Activated T-cell treated with anti-CD3 and anti-CD28 coated beads for 1 hour (primary cell): ENCODE data around the gene CCNY.
"Not testable (repeated sequence)": the region's sequence is repeated elsewhere in the genome, so short reads cannot be mapped to it uniquely, and the experiment has no call there.

Source experiments
- DNase-seq: peaks from one replicate; pipeline ENCODE4 v3.0.0-alpha.2; 2020; ENCODE audit warnings: low read depth

CCNY gene

DNA sequence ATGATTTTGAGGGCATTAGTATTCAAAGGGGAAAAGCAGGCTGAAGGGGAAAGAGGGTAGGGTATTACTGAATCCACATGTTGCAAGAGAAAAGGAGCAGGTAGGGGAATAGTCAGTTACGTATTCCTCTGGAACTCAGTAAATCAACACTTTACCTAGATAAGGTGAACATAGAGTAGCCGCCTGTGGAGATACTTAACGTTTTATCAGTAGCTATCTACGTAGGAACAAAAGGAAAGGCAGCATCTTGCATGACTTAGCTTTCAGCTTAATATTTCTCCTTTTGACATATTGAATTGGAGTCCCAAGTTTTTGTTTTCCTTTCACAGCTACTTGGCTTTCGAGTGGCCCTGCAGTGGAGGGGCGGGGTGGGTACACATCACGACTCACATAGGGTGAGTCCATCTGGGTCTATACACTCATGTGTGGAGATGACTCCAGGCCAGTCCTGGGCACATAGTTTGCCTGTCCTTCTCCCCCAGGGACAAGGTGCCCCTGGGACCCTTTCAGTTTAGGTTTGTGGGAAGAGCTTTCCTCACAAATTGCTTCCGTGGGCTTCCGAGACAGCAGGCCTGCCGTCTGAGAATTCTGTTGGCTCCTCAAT, 48.1 kb downstream of the CCNY start:
- DNase-seq: no peak

DNA sequence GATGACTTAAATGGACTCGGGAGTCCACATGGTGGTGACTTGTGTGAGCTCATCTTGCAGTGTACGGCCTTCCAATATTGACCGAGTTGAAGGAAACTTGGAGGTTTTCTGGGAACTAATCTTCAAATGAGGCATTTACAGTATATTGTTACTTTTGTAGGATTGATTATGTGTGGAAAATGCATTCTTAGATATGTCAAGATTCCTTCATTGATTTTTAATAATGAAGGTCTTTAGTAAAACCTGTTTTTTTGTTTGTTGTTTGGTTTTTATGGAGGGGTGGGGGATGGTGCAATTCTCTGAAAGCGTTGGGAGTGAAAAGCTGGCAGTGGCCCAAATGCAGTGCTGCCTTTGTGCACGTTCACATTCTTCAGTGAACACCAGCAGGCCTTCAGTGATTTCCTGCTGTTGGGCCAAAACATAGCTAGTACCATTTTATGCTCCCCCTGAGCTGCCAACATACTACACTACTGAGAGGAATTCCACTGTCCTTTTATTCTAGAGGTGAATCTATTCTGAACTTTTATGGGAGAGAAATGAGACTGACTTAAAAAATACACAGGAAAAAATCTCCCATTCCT, 50.4 kb downstream of the CCNY start:
- no peak for DNase-seq

DNA sequence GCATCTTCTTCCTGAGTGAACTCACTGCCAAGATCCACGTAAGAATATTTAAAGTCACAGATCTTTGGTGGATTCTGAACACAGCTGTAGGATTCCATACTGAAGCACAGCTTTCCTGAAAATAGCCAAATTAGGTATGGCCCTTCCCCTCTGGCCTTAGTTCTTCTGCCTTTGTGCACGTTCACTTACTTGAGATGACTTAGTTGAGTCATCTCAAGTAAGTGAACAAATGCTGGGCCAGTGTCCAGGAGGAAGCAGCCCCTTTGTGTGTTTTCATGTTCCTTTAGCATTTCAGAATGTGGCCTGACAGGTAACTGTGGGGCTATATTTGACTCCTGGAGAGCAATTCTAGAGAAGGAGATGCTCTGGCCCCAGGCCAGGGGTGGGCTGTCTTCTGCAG, 51.5 kb downstream of the CCNY start:
- DNase-seq: no peak

DNA sequence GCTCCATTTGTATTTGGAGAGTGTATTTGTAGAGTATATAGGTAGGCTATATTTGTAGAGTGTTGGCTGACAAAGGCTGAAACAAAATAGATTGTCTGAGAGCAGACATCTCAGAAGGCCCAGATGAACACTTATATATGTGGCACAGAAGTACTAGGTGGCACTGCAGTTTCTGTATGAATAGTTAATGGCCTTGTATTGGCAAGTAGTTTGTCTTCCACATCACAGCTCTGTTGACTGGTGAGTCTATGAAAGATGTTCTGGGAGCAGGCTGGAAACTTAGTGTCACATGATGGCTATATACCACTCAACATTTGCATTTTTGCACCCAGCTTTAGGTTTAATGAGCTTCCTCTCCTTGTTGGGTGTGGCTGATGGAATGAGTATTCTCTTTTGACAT, 51.9 kb downstream of the CCNY start:
- no peak for DNase-seq

DNA sequence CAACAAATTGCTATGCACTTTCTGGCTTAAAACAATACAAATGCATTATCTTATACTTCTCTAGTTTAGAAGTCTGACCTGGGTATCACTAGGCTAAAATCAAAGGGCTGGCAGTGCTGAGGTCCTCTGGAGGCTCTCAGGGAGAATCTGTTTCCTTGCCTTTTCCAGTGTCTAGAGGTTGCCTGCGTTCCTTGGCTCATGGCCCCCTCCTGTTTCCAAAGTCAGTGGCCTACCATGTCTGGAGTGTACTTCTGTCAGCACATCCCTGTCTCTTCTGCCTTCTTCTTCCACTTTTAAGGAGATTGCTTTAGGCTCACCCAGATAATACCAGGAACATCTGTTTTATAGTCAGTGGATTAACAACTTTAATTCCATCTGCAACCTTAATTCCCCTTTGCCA, 52.4 kb downstream of the CCNY start:
- DNase-seq: no peak

DNA sequence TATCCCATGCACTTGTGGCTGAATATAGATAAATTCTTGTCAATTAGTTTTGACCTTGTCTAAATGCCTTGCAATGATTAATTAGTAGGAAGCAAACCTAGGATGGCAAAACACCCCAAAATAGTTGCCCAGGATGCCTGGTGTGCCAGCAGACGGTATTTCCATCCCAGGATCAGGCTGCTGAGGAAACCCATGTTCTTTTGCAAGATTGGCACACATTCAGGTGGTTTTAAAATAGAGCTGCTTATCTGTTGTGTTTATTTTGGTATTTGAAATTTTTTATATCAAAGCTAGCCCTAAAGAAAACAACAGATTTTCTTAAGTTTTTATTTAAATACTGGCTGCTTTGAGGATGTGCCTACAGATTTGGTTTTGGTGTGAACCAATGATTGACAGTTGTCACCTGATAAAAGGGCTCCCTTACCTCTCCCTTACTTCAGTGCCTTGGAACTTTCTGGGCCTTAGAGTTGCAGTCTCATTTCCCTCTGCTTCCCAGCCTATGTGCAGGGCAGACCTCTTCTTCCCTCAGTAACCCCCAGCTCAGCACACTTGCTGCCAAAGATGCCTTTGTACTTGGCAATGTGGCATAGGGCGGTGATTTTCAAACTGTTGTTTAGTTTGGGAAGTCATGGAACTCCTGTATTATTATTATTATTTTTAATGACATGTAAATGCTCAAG, 54.0 kb downstream of the CCNY start:
- no peak for DNase-seq

DNA sequence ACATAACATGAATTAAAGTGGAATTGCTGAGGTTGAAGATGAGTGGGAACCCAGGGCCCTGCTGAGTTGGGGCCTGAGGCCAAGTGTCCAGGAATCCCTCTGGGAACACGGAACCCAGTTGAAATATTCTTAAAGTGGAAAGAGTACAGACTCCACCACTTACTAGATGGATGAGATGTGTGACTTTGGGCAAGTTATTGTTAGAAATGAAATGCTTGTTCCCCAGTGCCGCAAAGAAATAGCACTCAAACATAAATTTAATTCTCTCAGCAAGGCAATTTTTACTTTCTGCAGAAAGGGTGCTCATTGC, 54.5 kb downstream of the CCNY start:
- DNase-seq: no peak

DNA sequence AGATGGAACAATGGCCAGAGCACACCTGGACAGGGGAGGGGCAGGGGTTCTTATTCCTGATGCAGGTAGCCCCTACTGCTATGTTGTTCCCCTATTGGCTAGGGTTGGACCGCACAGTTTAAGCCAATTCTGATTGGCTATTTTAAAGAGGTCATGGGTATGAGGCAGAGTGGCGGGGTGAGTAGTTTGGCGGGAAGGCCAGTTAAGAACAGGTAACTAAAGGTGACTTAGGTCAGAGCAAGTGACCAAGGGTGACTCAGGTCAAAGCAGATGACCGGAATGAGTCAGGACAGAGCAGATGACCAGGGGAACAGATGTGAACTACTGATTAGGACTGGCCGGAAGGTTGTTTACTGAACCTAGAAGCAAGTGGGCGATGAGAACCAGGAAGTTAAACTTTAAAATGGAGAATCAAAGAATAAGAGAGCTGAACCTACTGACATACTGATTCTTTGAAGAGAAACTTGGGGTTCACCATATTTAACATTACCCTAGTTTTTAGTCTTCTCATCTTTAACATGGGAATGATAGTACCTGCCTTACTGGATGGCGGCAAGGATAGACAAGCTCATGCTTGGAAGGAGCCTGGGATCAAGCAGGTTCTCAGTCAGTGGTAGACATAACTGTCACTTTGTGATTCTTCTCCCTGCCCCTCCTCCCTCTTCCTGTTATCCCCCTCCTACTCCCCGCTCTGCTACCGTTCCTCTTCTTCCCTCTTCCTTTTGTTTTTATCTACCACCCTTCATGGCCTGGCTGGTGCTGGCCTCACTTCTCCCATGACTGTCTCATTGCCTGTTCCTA, 55.0 kb downstream of the CCNY start:
- DNase-seq: no peak

DNA sequence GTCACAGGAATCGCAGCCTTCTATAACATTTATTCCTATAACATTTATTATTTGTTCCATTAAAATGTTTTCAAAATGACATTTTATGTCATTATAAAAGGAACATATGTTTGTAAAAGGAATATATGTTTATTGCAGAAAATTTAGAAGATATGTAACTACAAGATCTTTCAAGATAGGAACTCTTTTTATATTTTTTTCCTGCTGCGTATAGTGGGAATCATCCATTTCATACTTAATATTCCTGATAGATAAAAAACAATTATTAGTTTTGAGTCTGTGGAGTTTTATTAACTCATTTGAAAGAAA, 55.6 kb downstream of the CCNY start:
- DNase-seq: no peak

DNA sequence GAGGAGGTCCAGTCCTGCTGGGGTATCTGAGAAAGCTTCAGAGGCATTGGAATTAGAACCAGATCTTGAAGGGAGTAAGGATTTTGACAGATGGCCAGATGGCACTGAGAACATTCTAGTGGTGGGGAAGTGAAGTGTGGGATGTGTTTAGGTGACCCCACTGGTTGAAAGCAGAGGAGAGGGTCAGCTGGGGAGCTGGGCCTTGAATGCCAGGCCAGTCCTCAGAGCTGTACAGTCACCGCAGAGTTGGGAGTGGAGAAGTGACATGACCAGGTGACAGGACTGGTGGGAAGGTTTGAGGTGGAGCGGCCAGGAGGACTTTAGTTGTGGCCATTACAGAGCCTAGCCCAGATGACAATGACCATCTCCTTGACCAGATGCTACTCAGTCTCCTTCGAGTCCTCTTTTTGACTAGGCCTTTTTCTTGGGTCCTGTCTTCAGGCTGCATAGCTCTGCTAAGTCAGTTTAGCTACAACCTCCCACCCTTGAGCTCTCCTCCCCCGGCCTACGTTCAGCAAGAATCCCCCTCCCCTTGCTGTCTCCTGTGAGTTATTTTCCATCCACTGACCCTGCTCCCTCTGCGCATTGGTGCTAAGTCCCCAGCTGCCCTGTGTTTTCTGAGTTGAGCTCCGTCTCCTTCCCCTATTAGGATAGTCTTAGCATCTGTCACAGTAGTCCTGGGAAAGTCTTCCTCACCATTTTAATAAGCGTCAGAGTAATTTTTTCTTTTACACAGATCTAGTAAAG, 56.3 kb downstream of the CCNY start:
- no peak for DNase-seq

DNA sequence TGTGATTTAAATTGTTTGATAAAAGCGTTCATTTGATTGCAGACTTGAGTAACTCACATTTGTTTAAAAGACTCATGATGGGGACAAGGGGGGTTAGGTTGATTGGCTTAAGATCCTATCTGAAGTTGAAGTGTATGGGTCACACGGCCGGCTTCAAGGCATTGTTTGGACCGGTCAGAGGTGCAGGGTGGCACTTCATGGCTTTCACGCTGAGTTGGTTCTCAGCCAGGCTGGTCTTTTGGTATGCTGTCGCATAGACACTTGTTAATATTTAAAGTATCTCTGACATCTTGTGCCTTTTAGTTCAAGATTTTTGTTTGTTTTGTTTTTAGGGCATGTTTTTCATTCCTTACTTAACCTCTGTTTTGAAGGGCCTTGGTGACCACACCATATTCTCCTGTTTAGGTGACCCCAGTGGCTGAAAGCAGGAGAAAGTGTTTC, 58.1 kb downstream of the CCNY start:
- DNase-seq: no peak

DNA sequence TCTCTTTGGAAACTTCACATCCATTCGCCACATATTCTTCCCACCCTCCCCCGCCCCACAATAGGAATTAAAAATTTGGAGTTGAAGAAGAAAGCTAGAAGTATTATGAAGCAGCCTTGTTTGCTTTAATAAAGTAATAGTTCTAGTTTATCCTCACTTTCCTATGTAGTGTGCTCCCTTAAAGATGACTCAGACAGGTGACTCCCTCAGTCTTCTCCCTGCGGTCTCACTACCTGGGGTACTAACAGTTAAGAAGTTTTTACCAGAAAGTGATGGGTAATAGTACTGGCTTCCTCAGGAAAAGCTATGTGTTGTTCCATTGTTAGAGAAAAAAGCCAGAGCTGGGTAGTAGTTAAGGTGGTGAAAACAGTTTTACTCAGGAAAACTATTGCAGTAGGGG, 58.6 kb downstream of the CCNY start:
- DNase-seq: no peak

DNA sequence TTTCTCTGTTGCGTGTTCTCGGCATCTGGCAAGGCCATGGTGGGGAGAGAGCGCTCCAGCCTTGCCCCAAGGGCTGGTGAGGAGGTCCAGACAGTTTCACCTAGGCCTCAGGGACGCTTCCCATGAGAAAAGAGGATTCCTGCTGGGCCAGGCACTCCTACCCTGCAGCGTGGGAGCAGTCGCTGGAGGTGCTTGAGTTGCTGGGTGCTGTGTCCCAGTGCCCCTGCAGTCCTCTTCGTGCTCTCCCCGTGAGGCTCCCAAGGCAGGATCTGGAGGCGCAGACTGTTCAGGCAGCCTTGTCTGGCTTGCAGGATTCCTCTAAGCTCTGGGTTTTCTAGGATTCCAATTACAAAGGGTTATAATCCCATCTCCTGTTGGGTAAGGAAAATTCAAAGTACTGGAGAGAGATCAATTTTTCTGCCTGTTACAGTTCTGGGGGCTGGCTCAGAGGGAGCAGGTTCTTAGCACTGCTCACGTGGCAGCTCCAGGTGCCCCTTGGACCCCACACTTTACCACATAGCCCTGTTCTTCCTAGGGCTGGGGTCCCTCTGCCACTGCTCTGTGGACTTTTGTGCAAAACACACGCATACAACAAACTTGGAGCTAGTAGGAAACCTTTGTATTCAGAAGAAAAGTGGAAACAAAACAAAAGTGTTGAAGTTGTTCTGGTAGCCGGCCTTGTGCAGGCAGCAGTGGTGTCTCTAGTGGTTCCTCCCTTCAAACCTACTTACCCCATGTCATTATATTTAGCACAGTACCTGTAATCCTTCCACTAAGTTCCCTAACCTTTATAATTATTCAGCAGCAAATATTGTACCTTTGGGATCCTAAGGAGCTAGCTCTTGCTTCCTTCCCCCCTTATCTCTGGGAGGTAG, 60.5 kb downstream of the CCNY start:
- no peak for DNase-seq

DNA sequence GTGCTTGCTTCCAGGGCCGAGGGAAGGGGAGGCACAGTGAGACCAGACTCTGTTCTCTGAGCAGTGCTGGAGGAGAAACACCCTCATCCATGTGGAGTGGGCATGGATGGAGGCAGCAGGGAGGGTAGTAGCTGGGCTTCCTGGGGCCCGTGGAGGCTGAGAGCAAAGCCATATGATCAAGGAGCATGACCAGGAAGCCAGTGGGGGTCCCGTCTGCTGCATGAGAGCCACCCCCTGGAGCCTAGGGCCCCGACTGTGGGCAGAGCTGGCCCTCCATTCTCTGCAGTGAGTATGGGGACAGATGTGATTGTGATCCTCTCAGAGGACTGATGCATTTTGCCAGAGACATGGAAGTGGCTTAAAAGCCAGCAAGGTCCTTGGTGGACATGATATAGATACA, 61.6 kb downstream of the CCNY start:
- DNase-seq: no peak

DNA sequence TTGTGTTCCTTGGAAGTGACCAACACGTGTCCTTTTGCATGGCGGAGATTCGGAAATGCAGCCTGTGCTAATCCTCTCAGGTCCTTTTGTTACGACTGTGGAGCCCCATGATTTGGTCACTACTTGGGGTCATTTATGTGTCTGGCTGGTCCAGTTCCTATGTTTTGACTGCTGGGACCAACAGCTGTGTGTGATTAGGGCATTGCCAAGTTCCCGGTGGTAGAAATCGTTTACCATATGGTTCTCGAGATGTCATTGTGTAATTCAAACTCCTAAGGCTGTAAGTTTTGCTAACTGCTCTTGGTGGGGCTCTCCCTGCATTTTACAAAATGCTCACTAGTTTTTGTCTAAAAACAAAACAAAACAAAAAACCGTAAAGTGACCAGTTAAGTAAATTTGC, 62.0 kb downstream of the CCNY start:
- no peak for DNase-seq

DNA sequence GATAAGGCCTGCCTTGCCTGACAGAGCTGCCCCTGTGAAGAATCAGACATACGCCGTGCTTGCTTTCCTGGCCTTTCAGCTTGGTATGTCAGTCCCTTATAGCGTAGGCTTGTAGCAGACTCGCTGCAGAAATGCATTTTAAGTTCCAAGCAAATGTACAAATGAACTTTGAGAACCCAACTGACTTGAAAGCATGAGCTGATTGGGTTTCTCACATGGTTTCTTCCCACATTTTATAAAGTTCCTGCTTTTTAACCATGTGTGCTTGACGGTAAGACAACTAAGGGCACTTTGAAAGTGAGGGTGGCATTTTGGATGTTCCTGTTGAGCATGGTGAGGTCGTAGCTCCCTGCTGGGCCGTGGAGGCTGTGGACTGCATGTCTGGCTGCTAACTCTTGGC, 62.6 kb downstream of the CCNY start:
- no peak for DNase-seq

DNA sequence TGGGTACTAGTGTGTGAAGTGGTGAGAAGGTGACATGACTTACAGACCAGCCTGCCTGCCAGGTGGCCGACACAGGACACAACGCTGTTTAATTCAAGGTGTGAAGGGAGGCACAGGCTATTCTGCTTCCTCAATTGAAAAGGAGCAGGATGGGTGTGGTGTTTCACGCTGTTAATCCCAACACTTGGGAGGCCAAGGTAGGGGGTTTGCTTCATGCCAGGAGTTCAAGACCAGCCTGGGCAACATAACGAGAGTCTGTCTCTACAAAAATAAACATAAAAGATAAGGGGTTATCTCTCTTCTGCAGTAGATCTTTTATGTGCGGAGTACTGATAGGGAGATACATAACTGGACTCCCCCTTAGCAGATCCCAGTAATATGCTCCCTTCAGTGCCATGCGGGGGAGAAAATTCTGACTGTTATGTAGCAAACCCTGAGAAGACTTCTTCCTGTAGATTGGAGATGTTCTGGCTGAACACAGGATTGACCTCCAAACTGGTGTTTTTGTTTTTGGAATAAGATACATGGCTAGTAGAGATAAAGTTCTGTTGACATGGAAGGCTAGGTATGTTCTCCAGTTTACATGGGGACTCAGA, 63.2 kb downstream of the CCNY start:
- DNase-seq: no peak

DNA sequence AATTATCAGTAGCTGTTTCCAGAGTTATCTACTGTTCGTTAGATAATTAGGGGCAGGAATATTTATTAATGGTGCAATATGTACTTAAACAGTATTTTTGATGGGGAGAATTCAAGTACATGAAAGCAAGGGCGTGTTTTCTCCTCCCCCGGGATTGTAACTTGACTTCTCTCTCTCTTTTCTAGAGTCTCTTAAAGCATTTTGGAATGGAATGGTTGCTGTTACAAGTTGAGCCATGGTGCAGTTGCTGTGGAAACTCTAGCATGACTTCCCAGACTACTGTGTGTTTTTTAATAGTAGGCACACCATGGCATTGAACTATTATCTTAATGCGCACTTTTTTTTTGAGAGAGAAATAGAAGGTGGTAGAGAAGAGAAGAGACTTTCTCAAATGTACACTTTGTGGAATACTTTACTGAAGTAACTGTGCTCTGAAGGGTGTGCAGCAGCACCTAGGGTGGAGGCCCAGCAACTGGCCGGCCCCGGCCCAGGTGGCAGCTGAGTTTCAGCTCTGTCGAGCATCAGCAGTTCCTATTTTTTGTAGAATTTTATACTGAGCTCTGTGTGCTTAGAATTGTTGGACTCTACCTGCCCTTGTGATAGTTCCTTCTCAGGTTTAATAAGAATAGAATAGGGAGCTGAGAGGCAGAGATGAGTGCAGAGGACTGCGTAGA, 64.4 kb downstream of the CCNY start:
- DNase-seq: no peak

DNA sequence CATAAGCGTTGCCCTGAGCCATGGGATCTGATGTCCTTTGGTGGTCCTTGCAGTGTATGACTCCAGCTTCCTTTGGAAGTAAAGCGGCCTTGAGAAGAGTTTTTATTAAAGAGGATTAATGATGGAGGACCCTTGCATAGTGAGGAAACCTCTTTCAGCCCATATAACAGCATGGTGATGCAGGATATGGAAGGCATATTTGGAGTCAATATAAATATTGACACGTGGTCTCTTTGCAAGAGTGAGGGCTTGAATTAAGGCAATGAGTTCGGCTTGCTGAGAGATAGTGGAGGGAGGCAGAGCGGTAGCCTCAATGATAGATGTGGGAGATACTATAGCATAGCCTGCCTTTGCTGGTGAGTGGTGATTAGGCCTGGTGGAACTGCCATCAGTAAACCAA, 67.2 kb downstream of the CCNY start:
- DNase-seq: not testable (repeated sequence)

DNA sequence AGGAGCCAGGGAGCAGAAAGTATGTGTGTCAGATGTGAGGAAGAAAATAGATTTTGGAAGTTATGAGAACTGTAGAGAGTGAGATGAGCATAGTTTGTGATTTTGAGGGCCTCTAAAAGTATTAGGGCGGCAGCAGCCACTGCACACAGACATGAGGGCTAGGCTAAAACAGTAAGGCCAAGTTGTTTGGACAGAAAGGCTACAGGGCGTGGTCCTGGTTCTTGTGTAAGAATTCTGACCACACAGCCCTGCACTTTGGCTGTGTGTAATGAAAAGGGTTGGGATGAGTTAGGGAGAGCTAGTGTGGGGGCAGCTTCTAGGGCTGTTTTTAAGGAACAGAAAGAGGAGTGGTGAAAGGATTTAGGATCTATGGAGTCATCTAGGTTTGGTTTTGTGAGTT, 67.8 kb downstream of the CCNY start:
- not testable (repeated sequence) for DNase-seq
